DOHH2 (cell line): ENCODE results near the gene CPZ.

Experiments used
- EZH2phosphoT487 ChIP-seq: fragments of 200-600 bp; sonication (generic); IDR thresholded peaks from 2 replicates; pipeline ENCODE4 v1.6.1; 2017; ENCODE audit warnings: borderline replicate concordance, mild to moderate bottlenecking, antibody characterized with exemption, low read length, moderate library complexity, mixed read lengths
- TF ChIP-seq, protein P1 (sequence below): fragments of 200-600 bp; sonication (generic); IDR thresholded peaks from one replicate; pipeline ENCODE4 v1.5.1; 2014; ENCODE audit warnings: antibody characterized with exemption, mild to moderate bottlenecking, low read depth, low read length; ENCODE audit not compliant: poor library complexity, severe bottlenecking

DNA sequence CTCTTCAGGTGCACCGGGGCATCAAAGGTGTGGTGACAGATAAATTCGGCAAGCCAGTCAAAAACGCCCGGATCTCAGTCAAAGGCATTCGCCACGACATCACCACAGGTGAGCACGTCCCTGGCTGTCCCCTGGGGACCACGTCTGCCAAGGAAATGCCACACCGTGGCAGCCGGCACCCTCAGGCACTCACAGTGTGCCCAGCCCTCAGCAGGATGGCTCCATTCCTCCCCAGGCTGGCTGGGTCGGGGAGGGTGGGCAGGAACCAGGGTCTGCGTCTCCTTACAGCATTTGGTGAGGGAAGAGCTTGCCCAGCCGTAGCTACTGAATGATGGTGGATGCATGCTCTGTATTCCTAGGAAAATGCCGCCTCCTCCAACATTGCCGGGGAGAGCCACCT is 25.9 kb downstream of the CPZ start:
- TF ChIP-seq, protein P1, sequence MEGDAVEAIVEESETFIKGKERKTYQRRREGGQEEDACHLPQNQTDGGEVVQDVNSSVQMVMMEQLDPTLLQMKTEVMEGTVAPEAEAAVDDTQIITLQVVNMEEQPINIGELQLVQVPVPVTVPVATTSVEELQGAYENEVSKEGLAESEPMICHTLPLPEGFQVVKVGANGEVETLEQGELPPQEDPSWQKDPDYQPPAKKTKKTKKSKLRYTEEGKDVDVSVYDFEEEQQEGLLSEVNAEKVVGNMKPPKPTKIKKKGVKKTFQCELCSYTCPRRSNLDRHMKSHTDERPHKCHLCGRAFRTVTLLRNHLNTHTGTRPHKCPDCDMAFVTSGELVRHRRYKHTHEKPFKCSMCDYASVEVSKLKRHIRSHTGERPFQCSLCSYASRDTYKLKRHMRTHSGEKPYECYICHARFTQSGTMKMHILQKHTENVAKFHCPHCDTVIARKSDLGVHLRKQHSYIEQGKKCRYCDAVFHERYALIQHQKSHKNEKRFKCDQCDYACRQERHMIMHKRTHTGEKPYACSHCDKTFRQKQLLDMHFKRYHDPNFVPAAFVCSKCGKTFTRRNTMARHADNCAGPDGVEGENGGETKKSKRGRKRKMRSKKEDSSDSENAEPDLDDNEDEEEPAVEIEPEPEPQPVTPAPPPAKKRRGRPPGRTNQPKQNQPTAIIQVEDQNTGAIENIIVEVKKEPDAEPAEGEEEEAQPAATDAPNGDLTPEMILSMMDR: no peak
- TF ChIP-seq EZH2phosphoT487: no peak
